Activated naive CD8-positive, alpha-beta T cell treated with anti-CD3 and anti-CD28 coated beads, Interleukin-2, amount 10 ng/mL, durations not matched to agents 7 days and 5 days (primary cell): ENCODE data around the gene SEPTIN10. TPM values are rescaled to one million over a fixed set of nuclear protein-coding genes. Genes with fewer than 3 reads are reported as not detected.

Experiments used
- total RNA-seq, 2 experiments: library from RNA; stranded (reverse); gene quantifications; one replicate each; pipeline ENCODE4 v1.2.3, GENCODE V29; 2021

Gene SEPTIN10
- total RNA-seq, 2 experiments from 2014 or later, result 0.31 to 0.61 TPM

Other genes starting within 250 kb of the SEPTIN10 start
- gene SOWAHC, start 398 bp upstream of the SEPTIN10 start, total RNA-seq, result under 1 TPM; 0.11 to 0.17 TPM
- 10 to 100 TPM; 36.7 to 43.1 TPM for gene RGPD5, start 180.3 kb upstream of the SEPTIN10 start, total RNA-seq